GM12878 (cell line): ENCODE data around the gene CCDC91. TPM values are rescaled to one million over a fixed set of nuclear protein-coding genes. Genes with fewer than 3 reads are reported as not detected.

Source experiments
- ATAC-seq: fragments of 200-7000 bp; cut with Tn5 transposase; 3 replicates; pipeline ENCODE4 v1.9.1; 2020; ENCODE audit warnings: mild to moderate bottlenecking, moderate library complexity
- BruUV-seq: library from RNA; stranded (reverse); fragments of 400-500 nt; replicated peaks from 2 replicates; lab custom pipeline; 2021; lab: Mats Ljungman, UMichigan
- CTCF ChIA-PET: fragments of 300-600 bp; sonication (Branson Sonifier 250); formaldehyde crosslinking; extraction: SDS; loops from one replicate; lab custom pipeline; 2021; ENCODE audit warnings: inconsistent platforms; lab: Yijun Ruan, JAX
- POLR2A ChIA-PET: fragments of 350-600 bp; formaldehyde crosslinking; extraction: SDS; loops from one replicate; lab custom pipeline; 2021; ENCODE audit warnings: inconsistent platforms; lab: Charles Lee
- RAD21 ChIA-PET: fragments of 300-600 bp; sonication (Branson Sonifier 250); formaldehyde crosslinking; loops from one replicate; lab custom pipeline; 2023; ENCODE audit warnings: antibody characterized with exemption; ENCODE audit not compliant: unreplicated experiment; lab: Charles Lee
- SMC1A ChIA-PET: fragments of 300-600 bp; sonication (Branson Sonifier 250); formaldehyde crosslinking; loops from one replicate; lab custom pipeline; 2023; ENCODE audit not compliant: unreplicated experiment, uncharacterized antibody; lab: Charles Lee
- DNase-seq: peaks from one replicate; pipeline ENCODE4 v3.0.0-alpha.2; 2011; ENCODE audit warnings: low read depth, low spot score
- FAIRE-seq: peaks from 3 replicates; lab custom pipeline; 2011; peaks lifted over from hg19 to GRCh38; lab: Jason Lieb, UNC
- H2AFZ ChIP-seq: 2 replicates; pipeline ENCODE4 v1.6.0; 2011; ENCODE audit warnings: low read depth, low read length, control low read depth; ENCODE audit not compliant: control insufficient read depth
- H3K27ac ChIP-seq: 2 replicates; pipeline ENCODE4 v1.5.1; 2011; ENCODE audit warnings: control low read depth; ENCODE audit not compliant: control insufficient read depth, insufficient read depth
- H3K27me3 ChIP-seq, 2 experiments: replicated peaks in 1 of 2; 2 replicates each; pipeline versions ENCODE4 v1.6.0 to v1.6.1; 2011; ENCODE audit warnings: low read length in 1 of 2; ENCODE audit not compliant: control insufficient read depth in 2 of 2, insufficient read depth in 2 of 2
- H3K36me3 ChIP-seq, 2 experiments: 2 replicates each; pipeline ENCODE4 v1.5.1; 2011; ENCODE audit warnings: low read length in 1 of 2; ENCODE audit not compliant: control insufficient read depth in 2 of 2, insufficient read depth in 2 of 2
- H3K4me1 ChIP-seq: 2 replicates; pipeline ENCODE4 v1.6.1; 2011; ENCODE audit warnings: mild to moderate bottlenecking, low read length, moderate library complexity, mixed read lengths; ENCODE audit not compliant: control insufficient read depth, insufficient read depth
- H3K4me2 ChIP-seq: 2 replicates; pipeline ENCODE4 v1.6.0; 2011; ENCODE audit warnings: control low read depth; ENCODE audit not compliant: control insufficient read depth, insufficient read depth
- H3K4me3 ChIP-seq: fragments of 200-600 bp; sonication (generic); 2 replicates; pipeline ENCODE4 v1.5.1; 2016
- H3K79me2 ChIP-seq: 2 replicates; pipeline ENCODE4 v1.6.0; 2011; ENCODE audit warnings: low read length; ENCODE audit not compliant: control insufficient read depth, insufficient read depth
- H3K9ac ChIP-seq: 2 replicates; pipeline ENCODE4 v1.8.0; 2011; ENCODE audit warnings: low read length, control low read depth, mixed read lengths; ENCODE audit not compliant: control insufficient read depth, insufficient read depth
- H3K9me3 ChIP-seq: replicated peaks from 3 replicates; pipeline ENCODE4 v1.5.1; 2011; ENCODE audit warnings: mild to moderate bottlenecking, low read length; ENCODE audit not compliant: control insufficient read depth, insufficient read depth
- H4K20me1 ChIP-seq: 2 replicates; pipeline ENCODE4 v1.6.0; 2011; ENCODE audit not compliant: control insufficient read depth, insufficient read depth
- MYB ChIP-seq: fragments of 150-350 bp; IDR thresholded peaks from 2 replicates; pipeline ENCODE4 v1.6.1; 2014; ENCODE audit warnings: mild to moderate bottlenecking, low read depth, low read length, borderline replicate concordance
- NR2C1 ChIP-seq: fragments of 450-650 bp; IDR thresholded peaks from 2 replicates; pipeline ENCODE4 v1.6.1; 2017; ENCODE audit warnings: antibody characterized with exemption, mild to moderate bottlenecking, moderate library complexity
- STAT3 ChIP-seq: IDR thresholded peaks from 2 replicates; pipeline ENCODE4 v1.6.1; 2011; ENCODE audit warnings: low read depth, low read length, improper control_type of control experiment
- WGBS: methylation state at CpG from one replicate; pipeline ENCODE4 v1.1.6; 2016; ENCODE audit warnings: low lambda C conversion rate; ENCODE audit not compliant: insufficient replicate concordance, insufficient coverage; ENCODE audit errors: missing lambda C conversion rate; 5-methylcytosine and 5-hydroxymethylcytosine counted together
- in situ Hi-C: fragments of 300-500 bp; cut with MboI; formaldehyde crosslinking; loops from 9 replicates; pipeline ENCODE4 v1.14.3; 2018; ENCODE audit warnings: mixed read lengths
- intact Hi-C: fragments of 100-400 bp; cut with micrococcal nuclease; formaldehyde crosslinking; loops from one replicate; pipeline ENCODE4 v1.14.2; 2022; ENCODE audit not compliant: unreplicated experiment
- polyA plus RNA-seq, 11 experiments: library from polyadenylated mRNA; depleted of rRNA in 4 of 11; unstranded in 6 of 11; stranded (reverse) in 5 of 11; fragments of >200 nt; fragmentation: Nextera tagmentation in 4 of 11; fragmentation: Illumina TruSeq in 1 of 11; extraction: Ambion mirVana in 4 of 11; extraction: Trizol in 1 of 11; gene quantifications; 1 replicate in 1 of 11; 2 replicates in 10 of 11; pipeline versions ENCODE4 v1.2.1 to v1.2.3, GENCODE V29; 2011 to 2016; ENCODE audit warnings: inconsistent platforms in 2 of 11, missing spikeins in 2 of 11, low read depth in 1 of 11
- total RNA-seq, 4 experiments: library from RNA; depleted of rRNA in 3 of 4; stranded (reverse); fragments of >200 nt in 3 of 4; fragmentation: Illumina TruSeq in 1 of 4; extraction: Trizol in 1 of 4; gene quantifications; 2 replicates each; pipeline versions ENCODE4 v1.2.1 to v1.2.3, GENCODE V29; 2013 to 2021
- TF ChIP-seq, protein P1 (sequence below): fragments of 150-350 bp; IDR thresholded peaks from 2 replicates; pipeline ENCODE4 v1.6.1; 2014; ENCODE audit warnings: mild to moderate bottlenecking, low read depth, low read length
- TF ChIP-seq, protein P2 (sequence below): fragments of 450-650 bp; conservative IDR thresholded peaks from 2 replicates; pipeline ENCODE4 v1.6.1; 2017; ENCODE audit warnings: mild to moderate bottlenecking, moderate library complexity

CCDC91 gene
- total and polyA plus RNA-seq, 10 of the 15 experiments (the other 5 are each of a cell fraction or from before 2014, with no cell fraction given): 6.1 to 24.9 (median 16.5) TPM

DNA sequence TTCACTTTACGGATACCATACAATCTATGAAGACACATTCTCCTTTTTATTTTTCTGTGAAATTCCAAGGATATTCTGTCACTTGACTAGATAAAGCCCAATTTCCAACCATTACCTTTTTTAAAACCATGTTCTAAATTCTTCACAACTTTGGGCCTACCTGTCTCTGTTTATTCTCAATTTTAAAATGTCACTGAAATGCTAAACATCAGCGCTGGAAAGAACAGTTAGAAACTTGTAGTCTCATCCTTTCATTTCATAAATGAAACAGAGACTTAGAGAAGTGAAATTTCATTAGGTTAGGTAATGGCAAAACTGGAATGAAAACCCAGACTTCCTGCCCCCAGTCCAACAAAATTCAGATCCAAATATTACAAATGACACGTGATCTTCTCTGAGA is 396.2 kb downstream of the CCDC91 start:
- DNase-seq: no peak
- no peak overlapping the region for H3K9ac ChIP-seq
- no peaks in the 10 kb centered on the region for H3K79me2 ChIP-seq
- no peak overlapping the region for H3K27ac ChIP-seq
- no TSS peak for BruUV-seq
- in situ Hi-C loops: no loop called here
- RAD21 ChIA-PET: no interaction called here
- SMC1A ChIA-PET: no interaction called here
- H3K4me1 ChIP-seq: no peaks in the 10 kb centered on the region
- TF ChIP-seq MYB (no peak), STAT3 (no peak), NR2C1 (no peak)
- TF ChIP-seq, protein P1, sequence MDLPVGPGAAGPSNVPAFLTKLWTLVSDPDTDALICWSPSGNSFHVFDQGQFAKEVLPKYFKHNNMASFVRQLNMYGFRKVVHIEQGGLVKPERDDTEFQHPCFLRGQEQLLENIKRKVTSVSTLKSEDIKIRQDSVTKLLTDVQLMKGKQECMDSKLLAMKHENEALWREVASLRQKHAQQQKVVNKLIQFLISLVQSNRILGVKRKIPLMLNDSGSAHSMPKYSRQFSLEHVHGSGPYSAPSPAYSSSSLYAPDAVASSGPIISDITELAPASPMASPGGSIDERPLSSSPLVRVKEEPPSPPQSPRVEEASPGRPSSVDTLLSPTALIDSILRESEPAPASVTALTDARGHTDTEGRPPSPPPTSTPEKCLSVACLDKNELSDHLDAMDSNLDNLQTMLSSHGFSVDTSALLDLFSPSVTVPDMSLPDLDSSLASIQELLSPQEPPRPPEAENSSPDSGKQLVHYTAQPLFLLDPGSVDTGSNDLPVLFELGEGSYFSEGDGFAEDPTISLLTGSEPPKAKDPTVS: no peak
- TF ChIP-seq, protein P2, sequence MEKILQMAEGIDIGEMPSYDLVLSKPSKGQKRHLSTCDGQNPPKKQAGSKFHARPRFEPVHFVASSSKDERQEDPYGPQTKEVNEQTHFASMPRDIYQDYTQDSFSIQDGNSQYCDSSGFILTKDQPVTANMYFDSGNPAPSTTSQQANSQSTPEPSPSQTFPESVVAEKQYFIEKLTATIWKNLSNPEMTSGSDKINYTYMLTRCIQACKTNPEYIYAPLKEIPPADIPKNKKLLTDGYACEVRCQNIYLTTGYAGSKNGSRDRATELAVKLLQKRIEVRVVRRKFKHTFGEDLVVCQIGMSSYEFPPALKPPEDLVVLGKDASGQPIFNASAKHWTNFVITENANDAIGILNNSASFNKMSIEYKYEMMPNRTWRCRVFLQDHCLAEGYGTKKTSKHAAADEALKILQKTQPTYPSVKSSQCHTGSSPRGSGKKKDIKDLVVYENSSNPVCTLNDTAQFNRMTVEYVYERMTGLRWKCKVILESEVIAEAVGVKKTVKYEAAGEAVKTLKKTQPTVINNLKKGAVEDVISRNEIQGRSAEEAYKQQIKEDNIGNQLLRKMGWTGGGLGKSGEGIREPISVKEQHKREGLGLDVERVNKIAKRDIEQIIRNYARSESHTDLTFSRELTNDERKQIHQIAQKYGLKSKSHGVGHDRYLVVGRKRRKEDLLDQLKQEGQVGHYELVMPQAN: no peak
- TF ChIP-seq, all 136 proteins: peak for 0
- intact Hi-C loops: no loop called here
- H3K9me3 ChIP-seq: no peaks in the 10 kb centered on the region
- no peaks in the 10 kb centered on the region for H3K36me3 ChIP-seq
- no peak for FAIRE-seq
- ATAC-seq: no peak
- 68% methylated on average over 3 of the region's 3 CpGs for WGBS
- ChIA-PET POLR2A (no interaction called here), CTCF (no interaction called here)
- no peaks in the 10 kb centered on the region for H4K20me1 ChIP-seq
- no peak overlapping the region for H3K4me2 ChIP-seq
- no peaks in the 10 kb centered on the region for H3K27me3 ChIP-seq
- no peak overlapping the region for H2AFZ ChIP-seq
- H3K4me3 ChIP-seq: no peak overlapping the region
